ENCODE measurements around the gene RHBDL1. TPM values are rescaled to one million over a fixed set of nuclear protein-coding genes. Genes with fewer than 3 reads are reported as not detected.
A peak's percentile ranks its signal among the peaks of the same experiment; 100 is the strongest.

RHBDL1 gene
- total and polyA plus RNA-seq, 10 of the 15 experiments (the other 5 are each of a cell fraction or from before 2014, with no cell fraction given): 0.04 to 1.3 (median 0.65) TPM; not detected in 5

DNA sequence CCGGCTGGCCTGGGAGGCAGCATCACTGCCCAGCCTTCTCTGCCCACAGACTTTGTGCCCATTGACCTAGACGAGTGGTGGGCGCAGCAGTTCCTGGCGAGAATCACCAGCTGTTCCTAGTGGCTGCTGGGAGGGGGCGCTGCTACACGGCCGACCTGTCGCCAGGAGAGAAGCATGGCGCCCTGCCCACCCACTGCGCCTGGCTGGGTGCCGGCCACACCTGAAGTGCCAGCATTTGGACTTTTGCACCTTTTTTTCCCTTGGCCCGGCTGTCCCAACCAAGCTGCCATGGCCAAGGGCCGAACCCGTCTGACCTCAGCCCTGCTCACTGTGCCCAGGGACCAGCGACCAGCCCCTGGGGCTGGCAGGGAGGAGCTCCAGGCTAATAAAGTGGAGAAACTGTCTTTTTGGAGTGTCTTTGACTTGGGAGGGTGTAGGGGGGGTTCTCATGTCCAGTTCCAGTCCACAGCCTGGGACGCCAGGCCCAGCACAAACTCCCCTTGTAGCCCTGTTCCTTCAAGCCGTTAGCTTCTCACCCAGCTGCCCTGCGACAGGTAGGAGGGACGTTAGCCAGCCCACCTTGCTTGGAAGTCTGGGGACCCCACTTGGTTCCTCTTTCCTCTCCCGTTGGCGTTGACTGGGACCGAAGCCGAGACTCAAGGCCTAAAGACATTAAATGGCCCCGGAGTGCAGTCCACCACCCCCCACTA is 27.2 kb upstream of the RHBDL1 start:
- Histone ChIP-seq H3K4me2 (ENCODE audit: control insufficient read depth, insufficient read depth) (peak overlapping the region; percentile 95), H3K27me3 (replicated peaks in 1 of 2; ENCODE audit: control insufficient read depth in 2 of 2, insufficient read depth in 2 of 2, low read length in 1 of 2) (no peaks in the 10 kb centered on the region), H4K20me1 (ENCODE audit: control insufficient read depth, insufficient read depth) (no peaks in the 10 kb centered on the region), H3K9ac (ENCODE audit: control insufficient read depth, insufficient read depth, low read length) (peak overlapping the region; percentile 92), H3K4me1 (ENCODE audit: control insufficient read depth, insufficient read depth, low read length) (peaks cover 9% of the 10 kb centered on the region), H3K36me3 (ENCODE audit: control insufficient read depth in 2 of 2, insufficient read depth in 2 of 2, low read length in 1 of 2) (peaks cover 0 to 2% of the 10 kb centered on the region in 2 experiments; a peak in 2 of 4 replicates), H3K79me2 (ENCODE audit: control insufficient read depth, insufficient read depth, low read length) (peaks cover 24% of the 10 kb centered on the region), H3K27ac (ENCODE audit: control insufficient read depth, insufficient read depth) (peak overlapping the region; percentile 80), H3K9me3 (replicated peaks; ENCODE audit: control insufficient read depth, insufficient read depth, low read length) (no peaks in the 10 kb centered on the region), H3K4me3 (peak overlapping the region; percentile 70), H2AFZ (ENCODE audit: control insufficient read depth, low read depth, low read length) (no peak overlapping the region; the same call in 1 of the 2 replicates)
- in situ Hi-C loops (cut with MboI): no loop called here
- ChIA-PET RAD21 (ENCODE audit: unreplicated experiment) (interaction anchor here (1.8 to 3.4 kb wide), 2 partner anchors 12 kb away, joined by 7 to 13 read pairs; partner anchors contain the start of gene METTL26), CTCF (interaction anchor here (0.6 to 3.1 kb wide), 8 partner anchors 10 to 47 kb away, joined by 3 to 11 read pairs (median 4); partner anchors contain the start of genes JMJD8, METTL26 and RHOT2), SMC1A (ENCODE audit: uncharacterized antibody, unreplicated experiment) (interaction anchor here (0.8 kb wide), 1 partner anchor 12 kb away, joined by 5 read pairs; the partner anchor contains the start of gene METTL26), POLR2A (interaction anchor here (1.1 to 1.4 kb wide), 2 partner anchors 12 to 32 kb away, joined by 4 read pairs; partner anchors contain the start of genes METTL26 and STUB1)
- DNase-seq (ENCODE audit: low read depth, low spot score): no peak
- peak; percentile 87 for FAIRE-seq
- 1% methylated on average over 24 of the region's 24 CpGs for WGBS (ENCODE audit: insufficient coverage, insufficient replicate concordance, low lambda C conversion rate, missing lambda C conversion rate)
- peak; percentile 69 for ATAC-seq
- intact Hi-C loops (cut with micrococcal nuclease; ENCODE audit: unreplicated experiment): no loop called here
- no TSS peak for BruUV-seq (replicated peaks)
- no peak for TF ChIP-seq SMAD1 (IDR thresholded peaks at IDR 0.05; ENCODE audit: low read depth, partially characterized antibody)
- TF ChIP-seq CUX1 (IDR thresholded peaks at IDR 0.05; ENCODE audit: insufficient replicate concordance, low read depth, low read length): no peak
- TF ChIP-seq BCL11A (IDR thresholded peaks at IDR 0.05; ENCODE audit: low read depth, low read length): no peak
- no peak for TF ChIP-seq NFXL1 (IDR thresholded peaks at IDR 0.05; ENCODE audit: borderline replicate concordance)
- TF ChIP-seq, protein P1, sequence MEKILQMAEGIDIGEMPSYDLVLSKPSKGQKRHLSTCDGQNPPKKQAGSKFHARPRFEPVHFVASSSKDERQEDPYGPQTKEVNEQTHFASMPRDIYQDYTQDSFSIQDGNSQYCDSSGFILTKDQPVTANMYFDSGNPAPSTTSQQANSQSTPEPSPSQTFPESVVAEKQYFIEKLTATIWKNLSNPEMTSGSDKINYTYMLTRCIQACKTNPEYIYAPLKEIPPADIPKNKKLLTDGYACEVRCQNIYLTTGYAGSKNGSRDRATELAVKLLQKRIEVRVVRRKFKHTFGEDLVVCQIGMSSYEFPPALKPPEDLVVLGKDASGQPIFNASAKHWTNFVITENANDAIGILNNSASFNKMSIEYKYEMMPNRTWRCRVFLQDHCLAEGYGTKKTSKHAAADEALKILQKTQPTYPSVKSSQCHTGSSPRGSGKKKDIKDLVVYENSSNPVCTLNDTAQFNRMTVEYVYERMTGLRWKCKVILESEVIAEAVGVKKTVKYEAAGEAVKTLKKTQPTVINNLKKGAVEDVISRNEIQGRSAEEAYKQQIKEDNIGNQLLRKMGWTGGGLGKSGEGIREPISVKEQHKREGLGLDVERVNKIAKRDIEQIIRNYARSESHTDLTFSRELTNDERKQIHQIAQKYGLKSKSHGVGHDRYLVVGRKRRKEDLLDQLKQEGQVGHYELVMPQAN (conservative IDR thresholded peaks at IDR 0.05): 0 out of 2 replicates have a peak, but pooled peaks have one; percentile 21
- TF ChIP-seq JUNB (IDR thresholded peaks at IDR 0.05): no peak
- TF ChIP-seq, protein P2, sequence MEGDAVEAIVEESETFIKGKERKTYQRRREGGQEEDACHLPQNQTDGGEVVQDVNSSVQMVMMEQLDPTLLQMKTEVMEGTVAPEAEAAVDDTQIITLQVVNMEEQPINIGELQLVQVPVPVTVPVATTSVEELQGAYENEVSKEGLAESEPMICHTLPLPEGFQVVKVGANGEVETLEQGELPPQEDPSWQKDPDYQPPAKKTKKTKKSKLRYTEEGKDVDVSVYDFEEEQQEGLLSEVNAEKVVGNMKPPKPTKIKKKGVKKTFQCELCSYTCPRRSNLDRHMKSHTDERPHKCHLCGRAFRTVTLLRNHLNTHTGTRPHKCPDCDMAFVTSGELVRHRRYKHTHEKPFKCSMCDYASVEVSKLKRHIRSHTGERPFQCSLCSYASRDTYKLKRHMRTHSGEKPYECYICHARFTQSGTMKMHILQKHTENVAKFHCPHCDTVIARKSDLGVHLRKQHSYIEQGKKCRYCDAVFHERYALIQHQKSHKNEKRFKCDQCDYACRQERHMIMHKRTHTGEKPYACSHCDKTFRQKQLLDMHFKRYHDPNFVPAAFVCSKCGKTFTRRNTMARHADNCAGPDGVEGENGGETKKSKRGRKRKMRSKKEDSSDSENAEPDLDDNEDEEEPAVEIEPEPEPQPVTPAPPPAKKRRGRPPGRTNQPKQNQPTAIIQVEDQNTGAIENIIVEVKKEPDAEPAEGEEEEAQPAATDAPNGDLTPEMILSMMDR (IDR thresholded peaks at IDR 0.05 in 2 of 3, conservative IDR thresholded peaks at IDR 0.05 in 1 of 3; ENCODE audit: control insufficient read depth in 2 of 3, extremely low read depth in 1 of 3, insufficient read depth in 1 of 3, low read depth in 3 of 3, low read length in 3 of 3): peak; percentile 65 to 82 (median 73)
- no peak for TF ChIP-seq ATF2 (IDR thresholded peaks at IDR 0.05; ENCODE audit: low read length)
